22Rv1 (cell line): ENCODE measurements around the gene MAML3.

Experiments used
- H3K27ac ChIP-seq: fragments of 450-650 bp; 2 replicates; pipeline ENCODE4 v1.5.1; 2017
- CTCF ChIP-seq: fragments of 450-650 bp; IDR thresholded peaks from 2 replicates; pipeline ENCODE4 v1.5.1; 2017; ENCODE audit warnings: mild to moderate bottlenecking
- ZFX ChIP-seq: fragments of 450-650 bp; IDR thresholded peaks from 2 replicates; pipeline ENCODE4 v1.6.1; 2017; ENCODE audit warnings: antibody characterized with exemption, borderline replicate concordance

MAML3 gene

GRCh38 chr4:140048419-140048995 is 105.5 kb downstream of the MAML3 start:
- H3K27ac ChIP-seq = peak overlapping the region; percentile 87
- TF ChIP-seq ZFX (no peak), CTCF (no peak)

- H3K27ac ChIP-seq = peak overlapping the region; percentile 87
- TF ChIP-seq CTCF (no peak), ZFX (no peak)
Observed at GRCh38 chr4:140047786-140048185, 106.2 kb downstream of the MAML3 start.

- H3K27ac ChIP-seq = 0 out of 2 replicates have a peak overlapping the region, but pooled peaks have one; percentile 87
- no peak for TF ChIP-seq CTCF
- TF ChIP-seq ZFX = no peak
Observed at GRCh38 chr4:140047017-140047640, 106.9 kb downstream of the MAML3 start.

DNA sequence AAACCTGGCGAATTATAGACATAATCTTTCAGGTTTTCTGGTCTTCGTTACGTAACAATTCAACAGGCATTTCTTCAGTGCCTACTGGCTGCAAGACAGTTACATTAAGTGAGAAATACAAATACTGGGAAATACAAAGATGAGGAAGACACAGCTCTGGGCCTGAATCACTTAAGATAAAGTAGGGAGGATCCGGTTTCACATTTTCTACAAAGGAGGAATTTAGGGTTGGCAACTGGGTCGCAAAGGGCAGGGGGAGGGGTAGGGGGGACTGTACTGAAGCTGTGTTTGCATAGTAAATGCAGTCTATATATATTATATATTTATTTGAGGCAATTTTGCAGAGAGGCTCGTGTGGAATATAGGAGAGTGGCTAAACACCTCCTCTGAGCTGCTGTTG is 107.4 kb downstream of the MAML3 start:
- H3K27ac ChIP-seq = no peak overlapping the region

DNA sequence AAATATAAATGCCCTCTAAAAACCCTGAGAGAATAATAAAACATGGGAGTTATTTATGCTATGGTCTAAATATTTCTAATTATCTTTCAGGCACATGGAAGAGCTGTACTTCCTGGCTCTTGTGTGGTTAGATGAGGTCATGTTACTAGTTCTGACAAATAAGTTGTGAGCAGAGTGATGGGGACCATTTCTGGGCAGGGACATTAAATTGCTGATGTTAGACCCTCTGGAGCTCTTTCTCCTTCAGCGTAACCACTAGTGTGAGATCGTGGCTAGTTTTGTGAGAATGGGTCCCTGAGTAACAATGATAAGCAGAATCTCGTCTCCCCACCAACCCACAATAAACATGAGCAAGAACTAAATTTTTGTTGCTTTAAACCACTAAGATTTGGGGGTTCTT is 108.0 kb downstream of the MAML3 start:
- H3K27ac ChIP-seq = no peak overlapping the region
- TF ChIP-seq CTCF = no peak
- TF ChIP-seq ZFX = no peak

More for the DNA sequence above, 107.4 kb downstream of the MAML3 start:
- TF ChIP-seq CTCF (no peak), ZFX (no peak)

DNA sequence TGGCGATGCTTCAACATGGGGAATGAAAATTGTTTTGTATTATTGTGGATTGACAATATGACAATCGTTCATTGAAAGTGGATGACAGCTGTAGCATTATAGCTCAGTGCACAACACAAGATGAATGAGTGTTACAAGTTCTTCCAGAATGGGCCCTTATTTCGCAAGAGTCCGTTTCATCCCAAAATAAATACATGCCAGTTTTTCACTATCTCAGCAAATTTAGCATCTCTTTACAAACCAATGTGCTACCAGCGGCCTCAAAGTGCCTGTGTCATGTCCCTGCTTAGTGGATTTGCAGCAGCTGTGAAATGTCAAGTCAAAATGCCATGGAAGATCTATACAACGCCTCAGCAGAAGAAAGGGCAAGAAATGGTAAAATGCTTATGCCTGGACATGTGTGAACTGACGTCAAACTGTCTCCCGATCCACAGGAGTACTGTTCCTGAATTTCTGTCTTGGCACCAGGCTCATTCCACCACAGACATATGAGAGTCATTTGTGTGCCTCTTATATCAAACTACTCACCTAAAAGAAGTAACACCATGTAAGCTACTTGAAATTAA is 109.6 kb downstream of the MAML3 start:
- H3K27ac ChIP-seq = no peak overlapping the region
- no peak for TF ChIP-seq CTCF
- TF ChIP-seq ZFX = no peak

GRCh38 chr4:140042634-140043033 is 111.3 kb downstream of the MAML3 start:
- no peak overlapping the region for H3K27ac ChIP-seq

More at GRCh38 chr4:140042634-140043033, 111.3 kb downstream of the MAML3 start:
- TF ChIP-seq CTCF (no peak), ZFX (no peak)
